ENCODE measurements around the gene MLST8. TPM values are rescaled to one million over a fixed set of nuclear protein-coding genes. Genes with fewer than 3 reads are reported as not detected.

MLST8 gene
- total RNA-seq, 1 donor from 2014 or later: 29.9 TPM

- no peak for TF ChIP-seq CTCF (IDR thresholded peaks at IDR 0.05)
- no peaks in the 10 kb centered on the region for H3K4me1 ChIP-seq
- H3K27me3 ChIP-seq: no peaks in the 10 kb centered on the region
- H3K4me3 ChIP-seq: no peak overlapping the region
- H3K9me3 ChIP-seq: no peaks in the 10 kb centered on the region
- intact Hi-C loops (cut with DNase I): no loop called here
- DNase-seq (no peak), ATAC-seq (no peak)
- H3K27ac ChIP-seq: no peak overlapping the region
- H3K36me3 ChIP-seq: peaks cover 47% of the 10 kb centered on the region
Measured at GRCh38 chr16:2174396-2175131, 30.7 kb upstream of the MLST8 start.

GRCh38 chr16:2175454-2175853 is 29.8 kb upstream of the MLST8 start:
- no peak for DNase-seq
- intact Hi-C loops (cut with DNase I): no loop called here
- ATAC-seq: no peak
- Histone ChIP-seq H3K9me3 (no peaks in the 10 kb centered on the region), H3K4me3 (no peak overlapping the region), H3K27me3 (no peaks in the 10 kb centered on the region), H3K4me1 (no peaks in the 10 kb centered on the region), H3K36me3 (peaks cover 45% of the 10 kb centered on the region), H3K27ac (no peak overlapping the region)
- no peak for TF ChIP-seq CTCF (IDR thresholded peaks at IDR 0.05)

- Histone ChIP-seq H3K9me3 (no peaks in the 10 kb centered on the region), H3K36me3 (peaks cover 45% of the 10 kb centered on the region), H3K27me3 (no peaks in the 10 kb centered on the region), H3K27ac (no peak overlapping the region), H3K4me1 (no peaks in the 10 kb centered on the region), H3K4me3 (no peak overlapping the region)
- DNase-seq: no peak
- no peak for ATAC-seq
- no peak for TF ChIP-seq CTCF (IDR thresholded peaks at IDR 0.05)
- intact Hi-C loops (cut with DNase I): no loop called here
Measured at GRCh38 chr16:2176047-2176446, 29.2 kb upstream of the MLST8 start.

- Histone ChIP-seq H3K36me3 (peaks cover 38% of the 10 kb centered on the region), H3K4me3 (no peak overlapping the region), H3K27ac (no peak overlapping the region), H3K4me1 (no peaks in the 10 kb centered on the region), H3K9me3 (no peaks in the 10 kb centered on the region), H3K27me3 (no peaks in the 10 kb centered on the region)
- ATAC-seq: no peak
- intact Hi-C loops (cut with DNase I): no loop called here
- no peak for TF ChIP-seq CTCF (IDR thresholded peaks at IDR 0.05)
- DNase-seq: no peak
Measured at GRCh38 chr16:2177101-2177500, 28.2 kb upstream of the MLST8 start.

GRCh38 chr16:2177561-2177960 is 27.7 kb upstream of the MLST8 start:
- Histone ChIP-seq H3K27ac (no peak overlapping the region), H3K36me3 (peaks cover 38% of the 10 kb centered on the region), H3K9me3 (no peaks in the 10 kb centered on the region), H3K4me3 (no peak overlapping the region), H3K27me3 (no peaks in the 10 kb centered on the region), H3K4me1 (no peaks in the 10 kb centered on the region)
- DNase-seq: no peak
- TF ChIP-seq CTCF (IDR thresholded peaks at IDR 0.05): no peak
- no peak for ATAC-seq
- intact Hi-C loops (cut with DNase I): no loop called here
